BLaER1 treated with 17β-estradiol and CSF1 and Interleukin-3, amounts not matched to agents 10 nM and 100 nM (cell line): Measurements from ENCODE around the gene AOAH.
"Not testable (repeated sequence)": the region's sequence is repeated elsewhere in the genome, so short reads cannot be mapped to it uniquely, and the experiment has no call there.

ENCODE experiments used
- H3K27ac ChIP-seq, 11 experiments: shearing (Covaris generic); formaldehyde crosslinking; 2 replicates each; pipeline ENCODE4 v1.8.1; 2022
- H3K27me3 ChIP-seq, 11 experiments: shearing (Covaris generic); formaldehyde crosslinking; 2 replicates each; pipeline ENCODE4 v1.8.1; 2022
- H3K36me3 ChIP-seq, 11 experiments: shearing (Covaris generic); formaldehyde crosslinking; 2 replicates each; pipeline ENCODE4 v1.8.1; 2022
- H3K4me1 ChIP-seq, 10 experiments: shearing (Covaris generic); formaldehyde crosslinking; 2 replicates each; pipeline ENCODE4 v1.8.1; 2022
- H3K4me2 ChIP-seq, 11 experiments: shearing (Covaris generic); formaldehyde crosslinking; 2 replicates each; pipeline ENCODE4 v1.8.1; 2022
- H3K4me3 ChIP-seq, 10 experiments: shearing (Covaris generic); formaldehyde crosslinking; 2 replicates each; pipeline ENCODE4 v1.8.1; 2022
- H3K9ac ChIP-seq, 11 experiments: shearing (Covaris generic); formaldehyde crosslinking; 2 replicates each; pipeline ENCODE4 v1.8.1; 2022
- H3K9me3 ChIP-seq, 11 experiments: shearing (Covaris generic); formaldehyde crosslinking; replicated peaks in 1 of 11; 2 replicates each; pipeline ENCODE4 v1.8.1; 2022
- H4K20me1 ChIP-seq, 11 experiments: shearing (Covaris generic); formaldehyde crosslinking; 2 replicates each; pipeline ENCODE4 v1.8.1; 2022
- Cebpa-rat ChIP-seq, 11 experiments: shearing (Covaris generic); IDR thresholded peaks; 2 replicates each; pipeline ENCODE4 v1.8.1; 2022

AOAH gene

GRCh38 chr7:36653008-36653662 lies 71.2 kb downstream of the AOAH start:
- no peaks in the 10 kb centered on the region for H3K9me3 ChIP-seq
- no peak overlapping the region for H3K27ac ChIP-seq
- no peak overlapping the region for H3K4me3 ChIP-seq
- no peak for TF ChIP-seq Cebpa-rat (IDR thresholded peaks at IDR 0.05)
- H3K36me3 ChIP-seq, result peaks cover 0 to 67% (median 0%) of the 10 kb centered on the region in 11 experiments; a peak in 3 of 22 replicates
- H4K20me1 ChIP-seq, result peaks cover 0 to 15% (median 0%) of the 10 kb centered on the region in 11 experiments; a peak in 2 of 22 replicates
- no peak overlapping the region for H3K9ac ChIP-seq
- no peaks in the 10 kb centered on the region for H3K27me3 ChIP-seq
- no peak overlapping the region for H3K4me2 ChIP-seq
- H3K4me1 ChIP-seq, result peaks cover 0 to 11% (median 6%) of the 10 kb centered on the region in 10 experiments; a peak in 7 of 20 replicates

GRCh38 chr7:36652431-36652830 lies 71.9 kb downstream of the AOAH start:
- Histone ChIP-seq H3K4me2 (no peak overlapping the region), H3K9ac (no peak overlapping the region), H3K4me3 (no peak overlapping the region), H4K20me1 (peaks cover 0 to 15% (median 0%) of the 10 kb centered on the region in 11 experiments; a peak in 2 of 22 replicates), H3K36me3 (peaks cover 0 to 63% (median 0%) of the 10 kb centered on the region in 11 experiments; a peak in 3 of 22 replicates), H3K27me3 (no peaks in the 10 kb centered on the region), H3K9me3 (no peaks in the 10 kb centered on the region), H3K27ac (no peak overlapping the region), H3K4me1 (peaks cover 0 to 10% (median 4%) of the 10 kb centered on the region in 10 experiments; a peak in 7 of 20 replicates)
- no peak for TF ChIP-seq Cebpa-rat (IDR thresholded peaks at IDR 0.05)

DNA sequence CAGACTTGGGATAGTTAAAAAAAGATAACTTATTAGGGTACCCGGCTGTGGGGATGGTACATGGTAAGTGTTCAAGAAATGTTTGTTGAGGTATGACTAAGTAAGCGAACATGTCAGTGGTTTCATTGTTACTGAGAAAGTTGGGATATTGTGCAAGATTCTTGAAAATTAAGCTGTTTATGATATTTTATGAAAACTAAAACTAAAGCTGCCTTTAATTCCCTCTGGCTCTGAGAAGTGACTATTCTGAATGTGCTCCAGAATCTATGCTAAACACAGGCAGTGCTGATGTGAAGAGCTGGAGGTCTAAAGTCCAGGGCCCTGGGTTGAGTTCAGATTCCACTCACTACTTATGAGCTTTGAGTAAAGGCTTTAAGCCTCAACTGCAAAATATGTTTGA lies 72.9 kb downstream of the AOAH start:
- Histone ChIP-seq H4K20me1 (peaks cover 0 to 24% (median 0%) of the 10 kb centered on the region in 11 experiments; a peak in 2 of 22 replicates), H3K27me3 (no peaks in the 10 kb centered on the region), H3K27ac (no peak overlapping the region), H3K9me3 (no peaks in the 10 kb centered on the region), H3K4me2 (no peak overlapping the region), H3K4me1 (0 out of 20 replicates have a peak, but pooled peaks cover 0 to 7% (median 0%) of the 10 kb centered on the region in 10 experiments), H3K9ac (no peak overlapping the region), H3K36me3 (peaks cover 0 to 59% (median 0%) of the 10 kb centered on the region in 11 experiments; a peak in 3 of 22 replicates), H3K4me3 (no peak overlapping the region)
- no peak for TF ChIP-seq Cebpa-rat (IDR thresholded peaks at IDR 0.05)

DNA sequence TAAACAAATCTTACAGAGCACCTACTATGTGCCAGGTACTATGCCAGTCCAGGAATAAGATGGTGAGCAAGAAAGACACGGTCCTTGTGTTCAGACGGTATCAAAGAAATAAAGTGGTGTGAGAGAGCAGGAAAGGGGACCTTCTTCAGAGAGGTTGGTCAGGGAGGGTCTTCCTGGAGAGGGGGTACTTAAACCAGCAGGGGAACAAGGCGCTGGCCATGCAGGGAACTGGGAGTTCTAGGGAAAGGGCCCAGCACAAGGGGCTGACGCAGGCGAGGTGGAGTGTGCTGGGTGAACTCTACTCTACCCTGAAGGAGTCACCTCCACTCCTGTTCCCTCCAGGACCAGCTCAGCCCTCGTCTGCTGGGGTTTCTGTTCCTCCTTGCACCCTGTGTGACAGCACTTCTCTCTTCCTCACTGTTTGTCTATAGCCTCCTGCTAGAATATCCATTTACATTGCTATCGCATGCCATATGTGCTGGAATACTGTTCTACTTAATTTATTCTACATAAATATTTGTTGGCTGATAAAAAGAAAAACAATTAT lies 73.5 kb downstream of the AOAH start:
- Histone ChIP-seq H4K20me1 (peaks cover 0 to 28% (median 0%) of the 10 kb centered on the region in 11 experiments; a peak in 2 of 22 replicates), H3K9me3 (no peaks in the 10 kb centered on the region), H3K36me3 (peaks cover 0 to 54% (median 0%) of the 10 kb centered on the region in 11 experiments; a peak in 3 of 22 replicates), H3K27ac (no peak overlapping the region), H3K27me3 (no peaks in the 10 kb centered on the region), H3K4me3 (no peak overlapping the region), H3K9ac (no peak overlapping the region), H3K4me2 (no peak overlapping the region), H3K4me1 (0 out of 20 replicates have a peak, but pooled peaks cover 0 to 7% (median 0%) of the 10 kb centered on the region in 10 experiments)
- TF ChIP-seq Cebpa-rat (IDR thresholded peaks at IDR 0.05), result no peak

- Histone ChIP-seq H3K9ac (no peak overlapping the region), H3K36me3 (peaks cover 0 to 49% (median 0%) of the 10 kb centered on the region in 11 experiments; a peak in 3 of 22 replicates), H4K20me1 (peaks cover 0 to 33% (median 0%) of the 10 kb centered on the region in 11 experiments; a peak in 2 of 22 replicates), H3K4me1 (peaks cover 0 to 7% (median 0%) of the 10 kb centered on the region in 10 experiments; a peak in 3 of 20 replicates), H3K4me3 (no peak overlapping the region), H3K27ac (no peak overlapping the region), H3K9me3 (no peaks in the 10 kb centered on the region), H3K27me3 (no peaks in the 10 kb centered on the region), H3K4me2 (no peak overlapping the region)
- TF ChIP-seq Cebpa-rat (IDR thresholded peaks at IDR 0.05), result no peak
Measured at GRCh38 chr7:36650320-36650719, 74.0 kb downstream of the AOAH start.

DNA sequence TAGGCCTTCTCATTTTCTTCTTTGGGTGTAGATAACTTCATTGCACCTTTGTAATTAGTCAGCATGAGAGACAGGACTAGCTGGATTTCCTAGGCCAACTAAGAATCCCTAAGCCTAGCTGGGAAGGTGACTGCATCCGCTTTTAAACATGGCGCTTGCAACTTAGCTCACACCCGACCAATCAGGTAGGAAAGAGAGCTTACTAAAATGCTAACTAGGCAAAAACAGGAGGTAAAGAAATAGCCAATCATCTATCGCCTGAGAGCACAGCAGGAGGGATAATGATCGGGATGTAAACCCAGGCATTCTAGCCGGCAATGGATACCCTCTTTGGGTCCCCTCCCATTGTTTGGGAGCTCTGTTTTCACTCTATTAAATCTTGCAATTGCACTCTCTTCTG lies 75.0 kb downstream of the AOAH start:
- not testable (repeated sequence) for H3K9me3 ChIP-seq, H3K27ac ChIP-seq, H3K27me3 ChIP-seq, H3K4me3 ChIP-seq, H3K4me2 ChIP-seq, H3K9ac ChIP-seq
- H4K20me1 ChIP-seq, result peaks cover 0 to 36% (median 0%) of the 10 kb centered on the region in 11 experiments; a peak in 2 of 22 replicates
- peaks cover 0 to 49% (median 0%) of the 10 kb centered on the region in 11 experiments; a peak in 3 of 22 replicates for H3K36me3 ChIP-seq
- H3K4me1 ChIP-seq, result peaks cover 0 to 11% (median 6%) of the 10 kb centered on the region in 10 experiments; a peak in 9 of 20 replicates

- Histone ChIP-seq H3K27ac (no peak overlapping the region), H3K9ac (no peak overlapping the region), H3K4me2 (no peak overlapping the region), H3K36me3 (peaks cover 0 to 46% (median 0%) of the 10 kb centered on the region in 11 experiments; a peak in 3 of 22 replicates), H3K9me3 (no peaks in the 10 kb centered on the region), H3K4me3 (no peak overlapping the region), H3K4me1 (peaks cover 0 to 11% (median 6%) of the 10 kb centered on the region in 10 experiments; a peak in 9 of 20 replicates), H3K27me3 (no peaks in the 10 kb centered on the region), H4K20me1 (peaks cover 0 to 42% (median 0%) of the 10 kb centered on the region in 11 experiments; a peak in 2 of 22 replicates)
- no peak for TF ChIP-seq Cebpa-rat (IDR thresholded peaks at IDR 0.05)
Measured at GRCh38 chr7:36648441-36648840, 75.9 kb downstream of the AOAH start.

- H3K27ac ChIP-seq, result no peak overlapping the region
- TF ChIP-seq Cebpa-rat (IDR thresholded peaks at IDR 0.05), result no peak
- peaks cover 0 to 27% (median 0%) of the 10 kb centered on the region in 11 experiments; a peak in 3 of 22 replicates for H3K36me3 ChIP-seq
- H3K4me3 ChIP-seq, result no peak overlapping the region
- H3K4me1 ChIP-seq, result peaks cover 10 to 43% (median 24%) of the 10 kb centered on the region in 10 experiments
- peaks cover 0 to 70% (median 0%) of the 10 kb centered on the region in 11 experiments; a peak in 2 of 22 replicates for H4K20me1 ChIP-seq
- H3K27me3 ChIP-seq, result no peaks in the 10 kb centered on the region
- no peak overlapping the region for H3K9ac ChIP-seq
- no peaks in the 10 kb centered on the region for H3K9me3 ChIP-seq
- H3K4me2 ChIP-seq, result peak overlapping the region in 8 of 11 experiments; percentile 7 to 60 (median 40); a peak in 11 of 22 replicates
Measured at GRCh38 chr7:36644625-36645422, 79.5 kb downstream of the AOAH start.
